Measurements from ENCODE around the gene FGF5. TPM values are rescaled to one million over a fixed set of nuclear protein-coding genes. Genes with fewer than 3 reads are reported as not detected.
A peak's percentile ranks its signal among the peaks of the same experiment; 100 is the strongest.

FGF5 gene
- total and polyA plus RNA-seq, 2 experiments from 2014 or later = 15.5 to 59.9 TPM

DNA sequence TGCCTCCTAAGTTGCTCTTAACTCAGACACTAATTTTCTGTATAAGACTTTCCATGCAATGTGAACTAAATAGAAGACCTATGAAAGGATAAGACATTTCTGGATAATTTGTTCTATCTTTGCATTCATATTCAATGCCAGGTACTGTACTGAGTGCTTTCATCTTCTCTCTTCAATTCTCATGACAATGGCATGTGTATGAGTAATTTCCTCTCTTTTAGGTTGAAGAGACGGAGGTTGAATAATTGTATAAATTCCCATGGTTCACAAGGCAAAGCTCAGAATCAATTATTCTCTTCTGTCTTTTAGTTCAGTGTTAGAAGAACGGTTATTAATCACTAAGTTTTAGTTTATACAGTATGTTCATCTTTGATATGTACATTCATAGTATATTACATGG lies 39.8 kb downstream of the FGF5 start:
- in situ Hi-C loops (cut with MboI) = loop anchor here (25.0 kb wide), 1 partner anchor 1369 kb away; the partner anchor contains the start of gene PAQR3
- Histone ChIP-seq H3K79me2 (ENCODE audit: insufficient read depth) (no peaks in the 10 kb centered on the region), H3K27ac (peak overlapping the region; percentile 83), H3K9me3 (ENCODE audit: low read depth) (no peaks in the 10 kb centered on the region), H3K9me2 (ENCODE audit: insufficient read depth) (no peaks in the 10 kb centered on the region), H3K4me2 (ENCODE audit: unreplicated experiment) (peak overlapping the region; percentile 77), H4K20me1 (ENCODE audit: insufficient read depth) (no peaks in the 10 kb centered on the region), H3K4me1 (ENCODE audit: insufficient read depth) (peaks cover 63% of the 10 kb centered on the region), H3K9ac (peak overlapping the region; percentile 53; the same call in 1 of the 2 replicates), H3K4me3 (peak overlapping the region; percentile 45), H3K27me3 (replicated peaks; ENCODE audit: insufficient read depth) (no peaks in the 10 kb centered on the region), H3K36me3 (ENCODE audit: low read depth) (no peaks in the 10 kb centered on the region), H3F3A (ENCODE audit: insufficient read depth) (peaks cover 68% of the 10 kb centered on the region), H2AFZ (no peak overlapping the region)
- TF ChIP-seq EZH2 (IDR thresholded peaks at IDR 0.05; ENCODE audit: insufficient read depth, poor library complexity, severe bottlenecking) (no peak), EZH2phosphoT487 (IDR thresholded peaks at IDR 0.05; ENCODE audit: insufficient read depth, low read depth) (no peak)
- 17 to 20% methylated on average over 2 of the region's 2 CpGs for WGBS, 2 experiments (ENCODE audit: low coverage in 1 of 2, low lambda C conversion rate in 2 of 2, missing lambda C conversion rate in 2 of 2)
- peak; percentile 66 for DNase-seq

DNA sequence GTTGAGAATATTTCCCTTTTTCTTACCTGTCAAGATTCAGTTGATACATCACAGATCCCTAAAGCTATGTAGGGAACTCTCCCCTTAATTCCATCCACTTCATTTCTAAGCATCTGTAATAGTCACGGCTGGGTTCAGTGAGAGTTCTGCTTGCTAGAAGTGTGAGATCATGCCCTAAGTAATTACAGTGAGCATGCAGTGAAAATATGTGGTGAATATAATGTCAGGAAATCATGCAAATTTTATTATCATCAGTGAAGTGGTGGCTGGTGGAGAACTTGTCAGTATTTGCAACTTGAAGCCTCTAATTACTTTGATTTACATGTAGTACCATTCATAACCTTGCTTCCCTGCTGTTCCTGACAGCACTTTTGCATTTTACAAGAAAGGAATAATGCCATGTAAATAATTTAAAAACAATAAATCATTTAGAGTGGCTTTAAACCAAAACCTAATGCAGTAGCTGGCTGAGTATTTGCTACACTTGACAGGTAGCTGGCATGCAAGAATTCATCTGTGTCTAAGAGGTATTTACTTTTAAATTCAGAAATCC lies 40.8 kb downstream of the FGF5 start:
- Histone ChIP-seq H3K9me2 (ENCODE audit: insufficient read depth) (no peaks in the 10 kb centered on the region), H3K9me3 (ENCODE audit: low read depth) (no peaks in the 10 kb centered on the region), H3K27me3 (replicated peaks; ENCODE audit: insufficient read depth) (no peaks in the 10 kb centered on the region), H3F3A (ENCODE audit: insufficient read depth) (peaks cover 68% of the 10 kb centered on the region), H2AFZ (no peak overlapping the region), H3K27ac (peak overlapping the region; percentile 83), H3K4me2 (ENCODE audit: unreplicated experiment) (peak overlapping the region; percentile 77), H3K79me2 (ENCODE audit: insufficient read depth) (no peaks in the 10 kb centered on the region), H3K36me3 (ENCODE audit: low read depth) (no peaks in the 10 kb centered on the region), H3K4me3 (peak overlapping the region; percentile 45), H3K4me1 (ENCODE audit: insufficient read depth) (peaks cover 63% of the 10 kb centered on the region), H3K9ac (peak overlapping the region; percentile 53; the same call in 1 of the 2 replicates), H4K20me1 (ENCODE audit: insufficient read depth) (no peaks in the 10 kb centered on the region)
- DNase-seq = peak; percentile 83
- WGBS, 2 experiments (ENCODE audit: low coverage in 1 of 2, low lambda C conversion rate in 2 of 2, missing lambda C conversion rate in 2 of 2) = 0 to 7% methylated on average over 1 of the region's 1 CpG
- in situ Hi-C loops (cut with MboI) = loop anchor here (25.0 kb wide), 1 partner anchor 1370 kb away; the partner anchor contains the start of gene PAQR3
- no peak for TF ChIP-seq EZH2 (IDR thresholded peaks at IDR 0.05; ENCODE audit: insufficient read depth, poor library complexity, severe bottlenecking)
- no peak for TF ChIP-seq EZH2phosphoT487 (IDR thresholded peaks at IDR 0.05; ENCODE audit: insufficient read depth, low read depth)

DNA sequence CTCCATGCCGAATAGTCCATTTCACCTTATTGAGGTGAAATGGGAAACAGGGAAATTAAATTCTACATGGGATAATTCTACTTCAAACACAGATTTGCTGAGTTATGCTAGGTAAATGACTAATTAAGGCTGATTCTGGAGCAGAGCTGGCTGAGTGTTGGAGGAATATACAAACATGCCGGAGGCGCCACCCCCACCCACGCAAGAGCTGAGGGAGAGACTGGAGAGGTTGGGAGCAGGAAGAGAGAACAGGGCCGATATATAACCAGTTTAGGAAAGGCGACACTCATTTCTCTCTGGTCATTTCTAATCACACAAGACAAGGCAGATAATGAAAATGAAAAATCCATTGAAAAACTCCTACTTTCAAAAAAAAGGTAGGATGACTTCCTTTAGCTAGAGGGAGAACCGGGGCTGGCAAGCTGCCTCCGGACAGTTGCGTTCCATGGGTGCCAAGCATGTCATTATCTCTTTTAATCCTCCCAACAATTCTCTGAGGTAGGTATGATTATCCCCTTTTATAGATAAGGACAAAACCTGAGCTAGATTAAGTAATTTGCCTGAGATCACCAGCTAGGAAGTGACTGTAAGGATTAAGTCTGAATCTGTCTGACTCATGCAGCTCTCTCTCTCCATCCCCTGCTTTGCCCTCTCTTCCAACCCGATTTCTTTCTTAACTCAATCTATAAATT lies 41.5 kb downstream of the FGF5 start:
- peak; percentile 86 for DNase-seq
- Histone ChIP-seq H2AFZ (peak overlapping the region; percentile 4; the same call in 1 of the 2 replicates), H3K4me1 (ENCODE audit: insufficient read depth) (peaks cover 64% of the 10 kb centered on the region), H3K9ac (peak overlapping the region; percentile 53), H3K4me2 (ENCODE audit: unreplicated experiment) (peak overlapping the region; percentile 77), H4K20me1 (ENCODE audit: insufficient read depth) (no peaks in the 10 kb centered on the region), H3K79me2 (ENCODE audit: insufficient read depth) (no peaks in the 10 kb centered on the region), H3K9me2 (ENCODE audit: insufficient read depth) (no peaks in the 10 kb centered on the region), H3F3A (ENCODE audit: insufficient read depth) (peaks cover 68% of the 10 kb centered on the region), H3K27ac (peak overlapping the region; percentile 83), H3K27me3 (replicated peaks; ENCODE audit: insufficient read depth) (no peaks in the 10 kb centered on the region), H3K4me3 (peak overlapping the region; percentile 45), H3K36me3 (ENCODE audit: low read depth) (no peaks in the 10 kb centered on the region), H3K9me3 (ENCODE audit: low read depth) (no peaks in the 10 kb centered on the region)
- 16 to 20% methylated on average over 10 of the region's 10 CpGs for WGBS, 2 experiments (ENCODE audit: low coverage in 1 of 2, low lambda C conversion rate in 2 of 2, missing lambda C conversion rate in 2 of 2)
- no peak for TF ChIP-seq EZH2phosphoT487 (IDR thresholded peaks at IDR 0.05; ENCODE audit: insufficient read depth, low read depth)
- no peak for TF ChIP-seq EZH2 (IDR thresholded peaks at IDR 0.05; ENCODE audit: insufficient read depth, poor library complexity, severe bottlenecking)
- in situ Hi-C loops (cut with MboI) = loop anchor here (25.0 kb wide), 1 partner anchor 1371 kb away; the partner anchor contains the start of gene PAQR3

DNA sequence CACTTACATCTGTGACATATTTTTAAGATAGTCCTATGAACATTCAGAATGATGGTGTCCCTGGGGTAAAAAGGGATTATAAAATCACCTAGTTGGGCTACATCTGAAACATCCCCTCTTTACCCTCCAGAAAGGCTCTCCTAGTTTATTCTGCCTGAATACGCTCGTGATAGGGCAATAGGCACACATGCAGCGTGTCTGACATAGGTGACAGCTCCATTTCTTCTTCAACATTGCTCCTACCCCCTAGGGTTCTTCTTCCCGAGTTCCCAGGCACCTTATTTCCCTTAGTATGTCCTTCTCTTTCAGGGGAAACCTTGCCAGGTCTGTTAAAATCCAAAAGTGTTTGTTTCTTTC lies 42.0 kb downstream of the FGF5 start:
- Histone ChIP-seq H3K4me2 (ENCODE audit: unreplicated experiment) (peak overlapping the region; percentile 77), H2AFZ (peak overlapping the region; percentile 37), H3K27ac (peak overlapping the region; percentile 83), H3K36me3 (ENCODE audit: low read depth) (no peaks in the 10 kb centered on the region), H3K9me3 (ENCODE audit: low read depth) (no peaks in the 10 kb centered on the region), H3K79me2 (ENCODE audit: insufficient read depth) (no peaks in the 10 kb centered on the region), H3K9ac (peak overlapping the region; percentile 53), H3F3A (ENCODE audit: insufficient read depth) (peaks cover 68% of the 10 kb centered on the region), H3K27me3 (replicated peaks; ENCODE audit: insufficient read depth) (no peaks in the 10 kb centered on the region), H3K9me2 (ENCODE audit: insufficient read depth) (no peaks in the 10 kb centered on the region), H3K4me3 (peak overlapping the region; percentile 45; the same call in 1 of the 2 replicates), H4K20me1 (ENCODE audit: insufficient read depth) (no peaks in the 10 kb centered on the region), H3K4me1 (ENCODE audit: insufficient read depth) (peaks cover 69% of the 10 kb centered on the region)
- in situ Hi-C loops (cut with MboI) = loop anchor here (25.0 kb wide), 1 partner anchor 1371 kb away; the partner anchor contains the start of gene PAQR3
- peak; percentile 20 for DNase-seq
- TF ChIP-seq EZH2 (IDR thresholded peaks at IDR 0.05; ENCODE audit: insufficient read depth, poor library complexity, severe bottlenecking) (no peak), EZH2phosphoT487 (IDR thresholded peaks at IDR 0.05; ENCODE audit: insufficient read depth, low read depth) (no peak)
- 57 to 64% methylated on average over 4 of the region's 4 CpGs for WGBS, 2 experiments (ENCODE audit: low coverage in 1 of 2, low lambda C conversion rate in 2 of 2, missing lambda C conversion rate in 2 of 2)
